OCI-LY1 (cell line): Measurements from ENCODE around the gene WFDC1.

Source experiments
- CTCF ChIP-seq: fragments of 200-600 bp; sonication (generic), shearing (Covaris generic); IDR thresholded peaks from 2 replicates; pipeline ENCODE4 v1.5.1; 2017; ENCODE audit warnings: mild to moderate bottlenecking, antibody characterized with exemption, low read length, moderate library complexity, mixed read lengths
- EZH2 ChIP-seq: fragments of 200-600 bp; sonication (generic), shearing (Covaris generic); IDR thresholded peaks from 2 replicates; pipeline ENCODE4 v1.8.0; 2017; ENCODE audit warnings: borderline replicate concordance, mixed run types, mild to moderate bottlenecking, antibody characterized with exemption, low read length, moderate library complexity, mixed read lengths

DNA sequence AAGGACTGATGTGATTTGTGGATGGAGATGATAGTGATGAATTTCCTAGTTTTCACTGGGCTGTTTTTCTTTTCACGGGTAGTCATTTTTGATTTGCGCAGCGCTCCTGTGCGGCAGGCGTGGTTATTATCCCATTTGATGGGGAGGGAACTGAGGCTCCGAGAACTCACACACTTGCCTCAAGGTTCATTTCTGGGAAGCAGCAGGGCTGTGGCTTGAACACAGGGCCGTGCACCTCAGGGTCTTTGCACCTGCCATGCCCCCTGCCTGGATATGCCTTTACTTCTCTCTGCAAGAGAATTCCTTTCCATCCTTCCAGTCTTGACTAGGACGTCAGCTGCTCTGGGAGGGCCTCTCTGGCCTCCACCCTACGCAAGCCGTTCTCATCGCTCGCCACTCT lies 16.3 kb upstream of the WFDC1 start:
- no peak for TF ChIP-seq CTCF
- TF ChIP-seq EZH2, result no peak
